Right lobe of liver (tissue), 6 donors: ENCODE data around the gene TENM3. TPM values are rescaled to one million over a fixed set of nuclear protein-coding genes. Genes with fewer than 3 reads are reported as not detected.

Experiments
- ATAC-seq, 4 donors: fragments of 200-7000 bp; cut with Tn5 transposase; one replicate each; pipeline ENCODE4 v1.9.1; 2020; ENCODE audit warnings: mild to moderate bottlenecking in 4 of 4, moderate library complexity in 4 of 4
- DNase-seq, 3 donors: peaks; one replicate each; pipeline ENCODE4 v3.0.0-alpha.2; 2020
- H3K27ac ChIP-seq, 3 donors: fragments of 200-600 bp; one replicate each; pipeline ENCODE4 v1.8.0; 2022
- H3K27me3 ChIP-seq, 2 donors: fragments of 200-600 bp; one replicate each; pipeline ENCODE4 v1.8.0; 2022
- H3K36me3 ChIP-seq, 4 donors: fragments of 200-600 bp; sonication (generic) in 1 of 4; one replicate each; pipeline versions ENCODE4 v1.5.1 to v1.8.0; 2017 to 2022; ENCODE audit warnings: control low read depth in 1 of 4
- H3K4me1 ChIP-seq, 4 donors: fragments of 200-600 bp; sonication (generic) in 1 of 4; one replicate each; pipeline versions ENCODE4 v1.5.1 to v1.8.0; 2017 to 2022; ENCODE audit warnings: control low read depth in 1 of 4
- H3K4me3 ChIP-seq, 3 donors: fragments of 200-600 bp; one replicate each; pipeline ENCODE4 v1.8.0; 2022
- H3K9me3 ChIP-seq, 4 donors: fragments of 200-600 bp; sonication (generic) in 1 of 4; one replicate each; pipeline versions ENCODE4 v1.5.1 to v1.8.0; 2017 to 2022; ENCODE audit warnings: control low read depth in 1 of 4
- POLR2A ChIP-seq: fragments of 450-650 bp; IDR thresholded peaks from one replicate; pipeline ENCODE4 v1.6.1; 2017; ENCODE audit warnings: antibody characterized with exemption, mild to moderate bottlenecking
- WGBS: methylation state at CpG from one replicate; pipeline ENCODE4 v1.1.6; 2018; ENCODE audit warnings: low coverage, low lambda C conversion rate; ENCODE audit not compliant: insufficient coverage; ENCODE audit errors: missing lambda C conversion rate; 5-methylcytosine and 5-hydroxymethylcytosine counted together
- intact Hi-C, 2 donors: fragments of 100-400 bp; cut with DNase I; formaldehyde crosslinking; loops; one replicate each; pipeline versions ENCODE4 v1.11.2 to v1.14.1; 2022
- total RNA-seq, 6 experiments: library from RNA; depleted of rRNA in 2 of 6; stranded (reverse); fragments of >200 nt in 2 of 6; fragmentation: NEBNext Ultra II Directional in 3 of 6; extraction: Animal tissue kit (Norgen Biotek cat#: 25700) in 3 of 6; gene quantifications; one replicate each; pipeline versions ENCODE4 v1.1.0 to v1.2.4, GENCODE V29; 2016 to 2023
- TF ChIP-seq, protein P1 (sequence below), 4 donors: fragments of 200-600 bp in 3 of 4; fragments of 450-650 bp in 1 of 4; IDR thresholded peaks; one replicate each; pipeline versions ENCODE4 v1.5.1 to v1.8.0; 2016 to 2022; ENCODE audit warnings: antibody characterized with exemption in 4 of 4, mild to moderate bottlenecking in 2 of 4
- donor health status: DM: no; HTN: yes; CAD: no.
- donor health status: DM: no; HTN: no; CAD: no.
- donor health status: DM: no; HTN: no; CAD: no.
- donor health status: DM: no; HTN: yes; CAD: no.
- donor health status: DM: no; HTN: yes; CAD: no.

Gene TENM3
- total RNA-seq, 6 experiments from 2014 or later = 0.06 to 3.0 (median 1.1) TPM

DNA sequence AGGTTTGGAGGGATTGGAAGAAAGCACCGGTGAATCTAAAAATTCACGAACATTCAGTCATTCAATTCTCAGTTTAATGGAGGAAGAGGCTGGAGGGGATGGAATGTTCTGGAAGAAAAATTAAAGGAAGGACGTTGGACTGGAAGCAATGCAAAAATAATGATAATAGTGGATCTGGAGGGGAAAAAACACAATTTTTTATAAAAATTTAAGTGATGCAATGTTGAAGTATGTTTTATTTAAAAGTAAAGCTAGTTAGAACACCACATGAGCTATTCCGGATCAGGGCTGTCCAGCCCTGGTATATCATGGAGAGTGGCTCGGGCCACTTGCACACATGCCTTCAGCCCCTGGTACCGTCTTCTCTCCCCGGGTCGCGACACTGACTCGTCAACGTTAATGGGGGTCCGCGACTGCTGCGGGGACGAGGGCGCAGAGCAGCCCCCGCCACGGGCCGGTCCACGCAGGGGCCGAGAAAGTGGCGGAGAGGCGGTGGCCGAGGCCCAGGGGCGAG lies 204.6 kb downstream of the TENM3 start:
- ATAC-seq (peak in 3 of 4 donors; percentile 5 to 35 (median 14)), DNase-seq (no peak)
- WGBS = 34% methylated on average over 6 of the region's 25 CpGs
- Histone ChIP-seq H3K9me3 (no peaks in the 10 kb centered on the region), H3K4me1 (peaks cover 0 to 8% (median 3%) of the 10 kb centered on the region in 4 donors), H3K27me3 (peaks cover 3 to 6% of the 10 kb centered on the region in 2 donors), H3K27ac (no peak overlapping the region), H3K36me3 (no peaks in the 10 kb centered on the region), H3K4me3 (peak overlapping the region; percentile 52 to 76 (median 61))
- intact Hi-C loops = no loop called here
- TF ChIP-seq, protein P1, sequence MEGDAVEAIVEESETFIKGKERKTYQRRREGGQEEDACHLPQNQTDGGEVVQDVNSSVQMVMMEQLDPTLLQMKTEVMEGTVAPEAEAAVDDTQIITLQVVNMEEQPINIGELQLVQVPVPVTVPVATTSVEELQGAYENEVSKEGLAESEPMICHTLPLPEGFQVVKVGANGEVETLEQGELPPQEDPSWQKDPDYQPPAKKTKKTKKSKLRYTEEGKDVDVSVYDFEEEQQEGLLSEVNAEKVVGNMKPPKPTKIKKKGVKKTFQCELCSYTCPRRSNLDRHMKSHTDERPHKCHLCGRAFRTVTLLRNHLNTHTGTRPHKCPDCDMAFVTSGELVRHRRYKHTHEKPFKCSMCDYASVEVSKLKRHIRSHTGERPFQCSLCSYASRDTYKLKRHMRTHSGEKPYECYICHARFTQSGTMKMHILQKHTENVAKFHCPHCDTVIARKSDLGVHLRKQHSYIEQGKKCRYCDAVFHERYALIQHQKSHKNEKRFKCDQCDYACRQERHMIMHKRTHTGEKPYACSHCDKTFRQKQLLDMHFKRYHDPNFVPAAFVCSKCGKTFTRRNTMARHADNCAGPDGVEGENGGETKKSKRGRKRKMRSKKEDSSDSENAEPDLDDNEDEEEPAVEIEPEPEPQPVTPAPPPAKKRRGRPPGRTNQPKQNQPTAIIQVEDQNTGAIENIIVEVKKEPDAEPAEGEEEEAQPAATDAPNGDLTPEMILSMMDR (IDR thresholded peaks at IDR 0.05) = no peak
- TF ChIP-seq POLR2A = no peak

DNA sequence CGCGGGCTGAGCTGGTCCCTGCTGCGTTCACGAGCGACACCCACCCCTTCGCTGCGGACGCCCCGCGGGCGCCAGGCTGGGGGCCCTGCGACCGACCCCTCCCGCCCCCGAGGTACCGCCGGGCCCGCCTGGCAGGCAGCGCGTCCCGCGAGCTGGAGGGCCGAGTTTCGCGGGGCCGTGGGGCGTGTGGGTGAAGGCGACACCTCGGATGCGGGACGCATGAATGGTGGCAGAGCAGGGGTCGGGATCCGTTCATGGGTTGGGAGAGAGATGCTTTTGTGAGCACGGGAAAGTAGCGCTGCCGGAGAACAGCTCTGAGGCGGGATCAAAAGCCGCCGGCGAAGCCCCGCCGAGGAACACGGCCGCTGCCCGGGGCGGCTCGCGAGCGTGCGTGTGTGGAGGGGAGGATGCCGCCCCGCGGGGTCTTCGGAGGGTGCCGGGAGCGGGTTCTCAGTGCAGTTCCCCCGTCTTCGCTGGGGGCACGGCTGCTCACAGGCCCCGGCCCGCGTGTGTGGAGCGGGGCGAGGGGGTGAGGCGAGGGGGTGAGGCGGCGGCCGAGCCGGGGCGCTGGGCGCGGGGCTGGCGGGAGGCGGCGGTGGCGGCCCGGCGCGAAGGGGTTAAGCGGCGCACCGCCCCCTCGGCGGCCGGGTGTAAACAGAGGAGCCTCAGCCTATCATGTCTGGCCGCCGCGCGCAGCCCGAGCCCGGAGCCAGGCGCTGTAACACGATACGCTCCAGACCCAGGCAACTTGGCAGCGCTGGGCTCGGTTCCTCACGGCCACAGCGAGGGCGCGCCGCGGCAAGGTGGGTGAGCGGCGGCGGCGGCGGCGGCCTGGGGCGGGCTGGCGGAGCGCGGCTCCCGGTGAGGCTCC lies 205.3 kb downstream of the TENM3 start:
- ATAC-seq (peak; percentile 96 to 100 (median 99)), DNase-seq (peak; percentile 90 to 95 (median 95))
- peak overlapping the region; percentile 52 to 76 (median 61) for H3K4me3 ChIP-seq
- peaks cover 3 to 6% of the 10 kb centered on the region in 2 donors for H3K27me3 ChIP-seq
- peak overlapping the region in 1 of 3 donors; percentile 51 for H3K27ac ChIP-seq
- TF ChIP-seq, protein P1 (IDR thresholded peaks at IDR 0.05) = no peak
- peak; percentile 36 for TF ChIP-seq POLR2A
- 7% methylated on average over 12 of the region's 113 CpGs for WGBS
- peaks cover 0 to 8% (median 3%) of the 10 kb centered on the region in 4 donors for H3K4me1 ChIP-seq
- no peaks in the 10 kb centered on the region for H3K36me3 ChIP-seq
- intact Hi-C loops = no loop called here
- no peaks in the 10 kb centered on the region for H3K9me3 ChIP-seq

DNA sequence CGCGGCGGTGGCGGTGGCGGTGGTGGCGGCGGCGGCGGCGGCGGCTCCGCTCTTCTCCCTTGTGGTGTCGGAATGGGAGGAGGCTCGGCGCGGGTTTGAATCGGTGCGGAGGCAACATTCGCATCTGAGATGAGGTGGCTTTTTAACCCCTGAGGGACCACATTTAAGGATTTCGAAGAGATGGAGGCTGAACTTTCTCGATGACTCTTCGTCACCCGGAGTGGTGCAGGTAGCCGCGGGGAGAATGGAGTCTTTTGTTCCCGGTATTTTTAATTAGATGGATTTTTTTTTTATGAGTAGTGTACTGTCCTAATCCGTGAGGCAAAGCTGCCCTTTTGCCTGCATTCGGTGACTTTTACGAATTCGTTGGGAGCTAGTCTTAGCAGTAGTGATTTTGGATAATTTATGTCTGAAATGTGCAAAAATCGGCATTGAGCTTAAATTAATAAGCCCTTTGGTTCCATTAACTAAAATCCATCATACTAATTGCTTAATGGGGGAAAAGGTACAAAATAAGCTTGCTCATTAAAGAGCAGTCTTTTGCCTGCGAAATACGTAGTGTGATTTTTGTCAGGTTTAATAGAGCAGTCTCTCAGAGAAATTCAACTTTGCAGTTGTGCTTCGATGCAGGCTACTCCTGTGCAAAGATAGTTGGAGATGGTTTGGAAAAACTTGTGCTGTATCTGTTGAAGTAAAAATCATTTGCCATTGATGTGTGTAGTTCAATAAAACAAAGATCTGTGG lies 206.2 kb downstream of the TENM3 start:
- intact Hi-C loops = no loop called here

DNA sequence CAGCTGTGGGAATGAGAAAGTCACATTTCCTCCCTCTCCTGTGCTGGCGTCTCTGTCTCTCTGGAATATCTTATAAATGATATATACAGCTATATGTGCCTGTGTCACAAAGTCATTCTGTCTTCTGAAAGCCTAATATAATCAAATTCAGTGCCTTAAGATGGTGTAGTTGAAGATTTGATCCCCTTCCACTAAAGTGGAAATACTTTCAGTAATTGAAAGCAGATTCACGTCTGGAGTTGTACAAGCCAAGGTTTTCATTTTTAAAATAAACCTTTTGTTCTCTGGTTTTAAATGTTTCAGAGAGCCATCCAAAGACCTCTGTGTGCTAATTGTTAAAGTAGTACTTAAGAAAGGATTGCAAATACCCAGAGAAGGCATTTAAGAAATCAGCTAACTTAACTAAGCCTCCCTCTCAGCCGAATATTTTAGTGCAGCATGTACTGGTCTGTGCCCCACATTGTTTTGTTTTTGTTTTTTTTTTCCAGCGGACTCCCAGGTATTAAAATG lies 206.8 kb downstream of the TENM3 start:
- Histone ChIP-seq H3K9me3 (no peaks in the 10 kb centered on the region), H3K27ac (no peak overlapping the region), H3K4me3 (peak overlapping the region in 2 of 3 donors; percentile 61 to 76), H3K4me1 (peaks cover 0 to 8% (median 3%) of the 10 kb centered on the region in 4 donors), H3K36me3 (no peaks in the 10 kb centered on the region), H3K27me3 (peaks cover 3 to 6% of the 10 kb centered on the region in 2 donors)
- no peak for ATAC-seq
- DNase-seq = no peak
- 10% methylated on average over 4 of the region's 4 CpGs for WGBS
- TF ChIP-seq POLR2A = no peak
- intact Hi-C loops = no loop called here

More for the DNA sequence above, 206.2 kb downstream of the TENM3 start:
- ATAC-seq = peak in 1 of 4 donors; percentile 59
- H3K27me3 ChIP-seq = peaks cover 3 to 6% of the 10 kb centered on the region in 2 donors
- peak overlapping the region; percentile 21 to 76 (median 61) for H3K4me3 ChIP-seq
- no peak for TF ChIP-seq POLR2A
- TF ChIP-seq, protein P1 (IDR thresholded peaks at IDR 0.05) = no peak
- H3K36me3 ChIP-seq = no peaks in the 10 kb centered on the region
- H3K27ac ChIP-seq = peak overlapping the region in 1 of 3 donors; percentile 51
- peaks cover 0 to 8% (median 3%) of the 10 kb centered on the region in 4 donors for H3K4me1 ChIP-seq
- DNase-seq = no peak
- under 1% methylated on average over 32 of the region's 34 CpGs for WGBS
- no peaks in the 10 kb centered on the region for H3K9me3 ChIP-seq
